ENCODE data around the gene MMRN2.
"Not testable (repeated sequence)": the region's sequence is repeated elsewhere in the genome, so short reads cannot be mapped to it uniquely, and the experiment has no call there.

Gene MMRN2

DNA sequence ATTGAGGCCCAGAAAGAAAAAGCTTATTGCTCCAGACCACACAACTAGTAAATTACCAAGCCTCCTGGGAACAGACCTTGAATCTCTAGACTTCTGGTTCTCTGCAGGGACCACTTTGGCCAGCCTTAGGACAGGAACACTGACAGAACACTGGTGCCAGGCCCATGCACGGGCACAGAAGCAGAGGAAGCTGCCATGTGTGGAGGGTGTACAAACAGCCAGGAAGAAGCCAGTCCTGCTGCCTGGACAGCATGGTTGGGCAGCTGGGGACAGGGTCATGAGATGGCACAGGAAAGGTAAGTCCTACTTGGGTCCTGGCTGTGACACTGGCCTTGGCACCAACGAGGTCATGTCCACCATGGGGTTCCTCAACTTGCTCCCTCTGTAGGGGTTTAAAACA is 19.2 kb downstream of the MMRN2 start:
- DNase-seq = no peak

DNA sequence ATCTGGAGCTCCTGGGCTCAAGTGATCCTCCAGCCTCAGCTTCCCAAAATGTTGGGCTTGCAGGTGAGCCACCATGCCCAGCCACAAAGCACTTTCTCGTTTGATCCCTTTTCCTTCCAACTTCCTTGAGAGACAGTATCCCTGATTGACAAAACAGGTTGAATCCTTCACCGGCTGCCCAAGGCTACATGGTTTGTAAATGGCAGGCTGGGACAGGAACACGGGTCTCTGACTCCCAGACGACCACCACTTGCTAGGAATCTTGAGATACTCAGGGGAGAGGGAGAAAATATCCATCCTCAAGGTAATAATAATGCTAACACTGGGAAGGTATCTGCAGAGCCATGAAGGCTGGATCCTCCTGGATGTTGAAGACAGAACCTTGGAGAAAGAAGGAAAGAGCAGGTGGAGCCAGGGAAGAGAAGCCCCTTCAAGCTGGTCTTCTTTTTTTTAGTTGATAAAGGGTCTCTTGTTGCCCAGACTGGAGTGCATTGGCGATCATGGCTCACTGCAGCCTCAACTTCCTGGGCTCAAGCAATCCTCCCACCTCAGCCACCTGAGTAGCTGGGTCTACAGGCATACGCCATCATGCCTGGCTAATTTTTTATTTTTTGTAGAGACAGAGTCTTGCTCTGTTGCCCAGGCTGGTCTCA is 19.8 kb downstream of the MMRN2 start:
- DNase-seq = no peak

DNA sequence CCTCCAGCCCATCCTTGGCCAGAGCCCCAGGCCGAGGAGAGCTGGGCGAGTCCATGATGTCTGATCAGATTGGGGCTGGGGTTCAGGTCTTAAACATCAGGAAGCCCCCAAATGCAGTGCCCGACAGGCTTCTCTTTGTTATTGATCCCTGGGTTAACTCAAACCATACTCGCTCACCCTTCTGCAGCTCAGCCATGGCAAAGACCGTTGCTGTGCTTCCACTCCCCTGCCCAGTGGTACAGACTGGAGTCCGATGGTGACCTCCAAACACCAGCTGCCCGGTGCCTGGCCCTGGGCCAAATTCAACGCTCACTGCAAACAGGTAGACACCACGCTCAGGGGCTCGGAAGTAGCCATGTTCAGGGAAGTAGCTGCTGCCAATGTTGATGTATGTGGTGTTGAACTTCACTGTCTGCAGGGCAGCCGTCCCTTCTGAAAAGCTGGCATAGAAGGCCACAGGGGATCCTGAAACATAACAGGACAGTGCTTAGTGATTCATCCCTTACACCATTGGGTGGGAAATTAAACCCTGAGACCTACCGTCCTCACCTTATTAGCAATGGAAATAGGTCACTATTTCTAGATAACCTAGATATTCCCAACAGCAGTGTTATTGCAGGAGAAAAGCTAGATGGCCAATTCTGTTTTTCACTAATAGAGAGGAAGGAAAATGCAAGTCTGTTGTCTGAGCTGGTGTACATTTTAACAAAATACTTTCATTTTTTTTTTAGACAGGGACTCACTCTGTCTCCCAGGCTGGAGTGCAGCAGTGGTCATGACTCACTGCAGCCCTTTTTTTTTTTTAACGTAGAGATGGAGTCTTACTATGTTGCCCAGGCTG is 20.5 kb downstream of the MMRN2 start:
- no peak for DNase-seq

DNA sequence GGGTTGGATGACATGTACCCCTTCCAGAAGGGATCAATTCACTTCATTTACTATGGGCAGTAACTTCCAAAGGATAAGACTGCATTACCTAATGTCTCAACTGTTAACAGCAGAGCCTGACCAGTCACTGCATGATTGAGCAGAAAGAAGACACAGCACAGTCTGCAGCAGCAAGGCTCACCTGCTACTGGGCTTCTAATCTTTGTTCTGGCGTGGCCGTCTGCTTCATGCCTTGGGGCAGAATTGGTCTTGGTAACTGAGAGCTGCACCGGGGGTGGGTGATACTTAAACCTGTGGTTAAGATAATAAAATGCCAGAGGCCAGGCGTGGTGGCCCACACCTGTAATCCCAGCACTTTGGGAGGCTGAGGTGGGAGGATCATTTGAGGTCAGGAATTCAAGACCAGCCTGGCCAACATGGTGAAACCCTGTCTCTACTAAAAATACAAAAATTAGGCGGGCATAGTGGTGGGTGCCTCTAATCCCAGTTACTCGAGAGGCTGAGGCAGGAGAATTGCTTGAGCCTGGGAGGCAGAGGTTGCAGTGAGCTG is 23.2 kb downstream of the MMRN2 start:
- not testable (repeated sequence) for DNase-seq

DNA sequence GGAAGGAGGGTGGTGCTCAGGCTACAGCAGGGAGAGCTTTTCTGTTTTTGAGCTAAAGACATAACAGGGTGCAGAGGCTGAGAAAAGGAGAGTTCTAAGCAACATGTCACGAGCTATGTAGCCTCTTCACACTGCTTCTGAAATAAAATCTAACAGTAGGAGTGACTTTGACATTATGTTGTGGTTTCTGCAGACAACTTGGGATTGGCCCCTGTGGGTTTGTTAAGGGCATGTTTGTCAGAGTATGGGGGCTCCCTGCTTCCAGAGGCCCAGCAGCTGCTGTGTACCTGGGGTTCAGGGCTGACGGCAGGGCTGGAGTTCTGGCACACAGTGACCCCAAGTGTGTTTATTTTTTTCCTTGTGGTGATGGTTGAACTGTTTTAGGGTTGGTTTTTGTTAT is 24.7 kb downstream of the MMRN2 start:
- no peak for DNase-seq

DNA sequence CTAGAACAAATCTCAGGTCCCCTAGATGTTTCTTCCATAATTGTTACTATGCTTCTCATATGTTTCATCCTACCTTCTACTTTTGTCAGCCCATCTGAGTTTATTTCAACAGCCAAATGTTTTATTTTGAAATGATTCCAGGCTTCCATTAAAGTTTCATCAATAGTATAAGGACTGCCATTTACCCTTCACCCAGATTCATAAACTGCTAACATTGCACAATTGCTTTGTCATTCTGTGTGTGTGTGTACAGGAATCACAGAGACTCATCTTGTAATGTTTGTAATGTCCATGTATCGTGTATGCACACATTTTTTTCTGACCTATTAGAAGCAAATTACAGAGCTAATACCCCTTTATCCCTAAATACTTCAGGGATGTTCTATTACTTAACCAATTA is 25.5 kb downstream of the MMRN2 start:
- no peak for DNase-seq

GRCh38 chr10:86929468-86930380 is 27.7 kb downstream of the MMRN2 start:
- no peak for DNase-seq

DNA sequence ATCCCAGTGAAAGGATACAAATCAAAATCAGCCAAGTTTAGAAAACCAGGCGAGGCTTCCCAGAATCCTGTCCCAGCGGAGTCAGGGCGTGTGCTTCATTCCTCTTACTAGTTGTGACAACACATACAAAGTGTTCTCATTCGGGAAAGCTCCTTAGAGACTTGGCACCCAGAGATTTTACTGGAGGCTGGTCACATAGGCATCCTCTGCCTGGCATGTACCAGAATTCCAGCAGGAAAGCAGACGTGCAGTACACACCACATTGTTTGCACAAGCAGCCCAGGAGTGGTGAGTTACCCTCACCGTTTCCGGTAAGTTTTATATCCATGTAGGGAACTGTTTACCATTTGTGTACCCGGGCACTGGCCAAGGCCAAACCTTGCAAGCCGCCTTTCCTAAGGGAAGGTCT is 34.9 kb downstream of the MMRN2 start:
- DNase-seq = no peak

DNA sequence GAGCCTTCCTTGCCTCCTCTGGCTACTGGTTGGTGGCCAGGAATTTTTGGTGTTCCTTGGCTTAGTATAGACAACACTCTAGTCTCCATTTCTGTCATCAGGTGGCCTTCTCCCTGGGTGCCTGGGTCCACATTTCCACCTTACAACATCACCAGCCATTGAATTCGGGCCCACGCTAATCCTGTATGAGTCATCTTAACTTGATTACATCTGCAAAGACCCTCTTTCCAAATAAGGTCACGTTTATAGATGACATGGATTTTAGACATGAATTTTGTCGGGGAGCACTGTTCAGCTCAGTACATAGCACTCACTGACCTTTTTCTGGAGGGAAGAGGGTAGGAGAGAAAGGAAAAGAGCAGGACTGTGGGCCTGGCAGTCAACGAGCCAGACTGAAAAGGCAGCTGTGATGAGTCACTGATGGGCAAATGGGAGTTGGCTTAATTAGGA is 39.4 kb downstream of the MMRN2 start:
- no peak for DNase-seq

DNA sequence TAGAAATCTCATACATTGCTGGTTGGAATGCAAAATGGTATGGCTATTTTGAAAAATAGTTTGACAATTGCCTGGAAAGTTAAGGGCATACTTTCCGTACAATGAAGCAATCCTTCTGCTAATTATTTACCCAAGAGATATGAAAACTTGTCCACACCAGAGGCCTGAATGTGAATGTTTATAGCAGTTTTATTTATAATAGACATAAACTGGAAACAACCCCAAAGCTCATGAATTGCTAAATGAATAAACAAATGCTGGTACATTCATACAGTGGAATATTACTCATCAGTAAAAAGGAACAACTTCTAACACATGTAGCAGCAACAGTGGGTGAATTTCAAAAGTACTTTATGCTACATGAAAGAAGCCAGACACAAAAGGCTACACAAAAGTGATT is 42.7 kb downstream of the MMRN2 start:
- no peak for DNase-seq

GRCh38 chr10:86905429-86905828 is 52.0 kb downstream of the MMRN2 start:
- no peak for DNase-seq

GRCh38 chr10:86904600-86904999 is 52.8 kb downstream of the MMRN2 start:
- no peak for DNase-seq

DNA sequence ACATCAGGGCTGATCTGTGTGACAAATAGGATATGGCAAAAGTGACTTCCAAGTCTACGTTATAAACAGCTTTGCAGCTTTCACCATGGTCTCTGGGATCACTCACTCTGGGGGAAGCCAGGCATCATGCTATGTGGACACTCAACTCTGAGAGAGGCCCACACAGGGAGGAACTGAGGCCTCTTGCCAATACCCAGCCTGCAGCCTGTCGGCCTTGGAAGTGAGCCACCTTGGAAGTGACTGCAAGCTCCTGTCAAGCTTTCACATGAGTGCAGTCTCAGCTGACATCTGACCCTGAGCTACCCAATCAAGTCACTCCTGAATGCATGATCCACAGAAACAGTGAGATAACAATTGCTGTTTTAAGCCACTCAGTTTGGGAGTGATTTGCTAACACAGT is 56.5 kb downstream of the MMRN2 start:
- no peak for DNase-seq

- DNase-seq = no peak
Measured at GRCh38 chr10:86899670-86900276, 57.6 kb downstream of the MMRN2 start.

DNA sequence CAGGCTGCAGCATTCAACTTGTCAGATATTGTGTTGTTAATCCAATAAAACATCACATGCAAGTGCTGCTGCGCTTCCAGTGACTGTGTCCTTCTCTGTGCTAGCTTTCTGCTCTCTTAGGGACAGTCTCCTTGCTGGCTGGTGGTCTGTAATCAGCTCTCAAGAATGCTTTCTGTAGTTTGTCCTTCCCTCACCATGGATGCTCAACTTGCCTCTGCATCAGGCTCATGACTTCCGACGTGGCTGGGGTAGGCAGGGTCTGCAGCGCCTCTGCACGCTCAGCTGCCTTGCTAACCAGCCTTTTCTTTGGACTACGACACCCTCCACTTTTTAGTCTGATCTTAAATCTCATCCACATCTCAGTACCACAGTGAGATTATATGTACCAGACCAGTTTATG is 58.3 kb downstream of the MMRN2 start:
- no peak for DNase-seq

GRCh38 chr10:86898511-86898910 is 58.9 kb downstream of the MMRN2 start:
- DNase-seq = no peak

DNA sequence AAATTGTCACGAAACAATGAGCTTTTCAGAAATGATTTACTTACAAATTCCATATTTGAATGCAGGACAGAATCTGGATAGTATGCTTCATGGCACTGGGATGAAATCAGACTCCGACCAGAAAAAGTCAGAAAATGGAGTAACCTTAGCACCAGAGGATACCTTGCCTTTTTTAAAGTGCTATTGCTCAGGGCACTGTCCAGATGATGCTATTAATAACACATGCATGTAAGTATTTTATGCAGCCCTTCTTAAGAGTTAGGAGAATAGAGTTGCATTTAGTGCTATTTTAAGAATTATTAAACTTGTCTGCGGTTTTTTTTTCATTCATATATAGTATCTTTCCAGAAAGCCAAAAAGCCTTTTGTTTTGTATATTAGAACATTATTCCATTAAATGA is 67.4 kb downstream of the MMRN2 start:
- no peak for DNase-seq

GRCh38 chr10:86888585-86889381 is 68.6 kb downstream of the MMRN2 start:
- no peak for DNase-seq

Data from NCI-H187 (cell line).